GM19463 (cell line): Measurements from ENCODE around the gene NNMT.

Experiments used
- ATAC-seq: cut with Tn5 transposase; IDR thresholded peaks from one replicate; pipeline ENCODE4 v1.9.1; 2021; ENCODE audit warnings: mild to moderate bottlenecking, moderate library complexity; ENCODE audit not compliant: unreplicated experiment

The NNMT gene

GRCh38 chr11:114295676-114296604 lies at the start of gene NNMT:
NNMT (plus strand) TSS chr11:114296399; CDS start chr11:114296557, 158 bp downstream.
- no peak for ATAC-seq

GRCh38 chr11:114247070-114247789 lies 49.0 kb upstream of the NNMT start:
- no peak for ATAC-seq

DNA sequence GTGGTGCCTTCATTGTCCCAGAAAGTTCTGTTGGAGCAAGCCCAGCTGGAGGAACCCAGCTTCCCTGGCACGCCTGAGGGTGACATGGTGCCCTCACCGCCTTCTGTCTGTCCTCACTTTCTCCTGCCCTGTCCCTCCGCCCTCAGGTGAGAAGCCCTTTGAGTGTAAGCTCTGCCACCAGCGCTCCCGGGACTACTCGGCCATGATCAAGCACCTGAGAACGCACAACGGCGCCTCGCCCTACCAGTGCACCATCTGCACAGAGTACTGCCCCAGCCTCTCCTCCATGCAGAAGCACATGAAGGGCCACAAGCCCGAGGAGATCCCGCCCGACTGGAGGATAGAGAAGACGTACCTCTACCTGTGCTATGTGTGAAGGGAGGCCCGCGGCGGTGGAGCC lies 46.0 kb upstream of the NNMT start:
- no peak for ATAC-seq

- ATAC-seq: no peak
Measured at GRCh38 chr11:114250993-114251814, 45.0 kb upstream of the NNMT start.

DNA sequence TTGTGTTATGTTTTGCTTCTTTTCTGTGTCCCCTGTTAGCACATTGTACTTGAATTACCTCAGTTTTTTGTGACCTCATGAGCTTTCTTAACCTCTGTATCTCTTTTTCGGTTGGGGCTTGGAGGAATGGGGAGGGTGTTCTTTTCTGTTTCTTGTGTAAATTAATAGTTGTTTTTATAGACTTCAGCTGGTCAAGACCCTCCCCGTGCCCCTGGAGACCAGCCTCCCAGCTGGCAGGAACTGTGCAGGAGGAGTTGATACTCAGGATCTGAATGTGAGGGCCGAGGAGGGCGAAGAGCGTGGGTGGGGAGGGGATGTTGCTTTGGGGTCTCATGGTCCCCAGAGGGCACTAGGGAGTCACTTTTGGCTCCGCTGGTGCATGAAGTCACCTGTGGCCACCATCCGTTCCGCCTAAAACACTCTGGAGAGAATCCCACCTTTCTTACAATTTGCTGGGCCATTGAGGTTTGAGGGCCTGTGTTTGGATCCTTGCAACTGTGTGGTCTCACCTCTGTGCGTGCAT lies 44.3 kb upstream of the NNMT start:
- ATAC-seq: no peak

DNA sequence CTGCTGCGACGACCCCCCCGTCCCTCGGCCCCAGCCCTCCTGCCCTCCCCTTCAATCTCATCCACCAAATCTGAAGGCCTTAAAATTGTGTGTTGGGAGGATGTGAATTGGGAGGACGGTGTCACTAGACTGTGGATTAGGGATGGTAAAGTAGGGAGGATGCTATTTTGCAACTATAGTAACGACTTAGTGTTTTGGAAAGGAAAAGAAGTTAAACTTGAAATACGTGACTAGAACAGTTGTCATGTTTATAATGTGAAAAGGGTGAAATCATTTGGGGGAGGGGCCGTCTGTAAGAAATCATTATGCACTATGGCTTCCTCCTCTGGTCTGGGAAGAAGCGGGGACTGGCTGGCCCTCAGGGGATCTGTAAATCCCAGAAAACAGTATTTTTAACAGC lies 43.4 kb upstream of the NNMT start:
- ATAC-seq: no peak

- ATAC-seq: no peak
Measured at GRCh38 chr11:114253771-114254170, 42.4 kb upstream of the NNMT start.

DNA sequence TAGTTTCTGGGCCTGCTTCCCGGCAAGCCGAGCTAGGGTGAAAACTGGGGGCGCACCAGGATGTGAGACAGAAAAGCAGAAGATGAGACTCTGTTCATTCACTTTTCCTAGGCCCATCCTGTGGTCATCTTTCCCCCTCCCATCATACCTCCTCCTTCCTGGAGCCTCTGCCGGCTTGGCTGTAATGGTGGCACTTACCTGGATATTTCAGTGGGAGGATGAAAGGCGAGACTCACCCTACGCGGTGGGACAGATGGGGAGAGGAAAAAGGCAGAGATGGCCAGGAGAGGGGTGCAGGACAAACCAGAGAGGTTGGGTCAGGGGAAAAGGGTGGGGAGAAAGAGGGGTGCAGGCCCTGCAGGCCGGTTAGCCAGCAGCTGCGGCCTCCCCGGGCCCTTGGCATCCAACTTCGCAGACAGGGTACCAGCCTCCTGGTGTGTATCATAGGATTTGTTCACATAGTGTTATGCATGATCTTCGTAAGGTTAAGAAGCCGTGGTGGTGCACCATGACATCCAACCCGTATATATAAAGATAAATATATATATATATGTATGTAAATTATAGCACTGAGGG lies 41.5 kb upstream of the NNMT start:
- no peak for ATAC-seq

DNA sequence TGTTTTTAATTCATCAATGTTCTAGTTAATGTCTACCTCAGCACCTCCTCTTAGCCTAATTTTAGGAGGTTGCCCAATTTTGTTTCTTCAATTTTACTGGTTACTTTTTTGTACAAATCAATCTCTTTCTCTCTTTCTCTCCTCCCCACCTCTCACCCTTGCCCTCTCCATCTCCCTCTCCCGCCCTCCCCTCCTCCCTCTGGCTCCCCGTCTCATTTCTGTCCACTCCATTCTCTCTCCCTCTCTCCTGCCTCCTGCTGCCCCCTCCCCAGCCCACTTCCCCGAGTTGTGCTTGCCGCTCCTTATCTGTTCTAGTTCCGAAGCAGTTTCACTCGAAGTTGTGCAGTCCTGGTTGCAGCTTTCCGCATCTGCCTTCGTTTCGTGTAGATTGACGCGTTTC lies 40.9 kb upstream of the NNMT start:
- no peak for ATAC-seq

DNA sequence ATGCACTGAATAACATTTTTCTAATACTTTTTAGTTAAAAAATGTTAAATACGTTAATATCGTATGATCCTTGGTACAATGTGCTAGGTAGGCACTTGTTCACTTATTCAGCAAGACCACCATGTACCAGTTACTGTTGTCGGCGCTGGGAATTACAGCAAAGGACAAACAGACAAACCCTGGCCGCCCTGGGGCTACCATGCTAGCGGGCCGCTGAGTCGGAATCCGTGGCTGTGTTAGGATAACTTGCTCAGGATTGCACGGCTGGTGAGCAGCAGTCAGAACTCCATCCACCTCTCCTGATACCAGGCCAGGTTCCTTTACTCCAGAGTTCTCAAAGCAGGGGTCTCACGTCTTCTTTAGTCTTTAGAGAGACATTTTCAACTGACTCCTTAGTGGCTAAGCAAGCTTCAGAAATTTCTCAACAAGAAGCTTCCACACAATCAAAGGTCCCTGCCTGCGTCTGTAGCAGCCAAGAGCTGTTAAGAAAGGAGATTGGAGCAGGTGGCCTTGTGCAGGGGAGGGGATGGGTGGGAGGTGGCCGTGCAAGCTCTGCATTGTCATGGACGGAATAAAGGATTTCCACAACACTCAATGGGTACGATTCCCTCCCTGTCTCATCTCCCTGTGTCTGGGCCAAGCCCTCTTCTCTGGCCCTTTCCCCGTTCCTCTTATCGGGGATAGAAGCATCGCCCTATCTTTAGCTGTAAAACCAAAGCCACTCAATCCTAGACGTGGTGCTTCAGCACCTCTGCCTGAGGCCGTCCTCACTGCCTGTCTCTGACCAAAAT lies 39.8 kb upstream of the NNMT start:
- ATAC-seq: no peak

DNA sequence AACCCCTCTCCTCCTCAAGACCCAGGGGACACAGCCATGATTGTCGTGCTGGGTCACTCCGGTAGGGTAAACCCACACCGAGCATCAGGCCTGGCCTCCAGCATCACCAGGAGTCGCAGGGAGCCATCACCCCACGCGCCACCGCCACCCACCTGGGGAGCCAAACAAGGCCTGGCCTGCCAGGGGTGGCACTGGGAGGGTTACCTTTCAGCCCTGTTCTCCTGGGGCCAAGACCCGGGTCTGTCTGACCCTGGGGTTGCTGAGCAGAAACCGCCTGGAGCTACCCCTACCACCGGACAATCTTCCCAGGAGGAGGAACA lies 39.3 kb upstream of the NNMT start:
- ATAC-seq: no peak

- no peak for ATAC-seq
Measured at GRCh38 chr11:114257621-114258558, 38.3 kb upstream of the NNMT start.

DNA sequence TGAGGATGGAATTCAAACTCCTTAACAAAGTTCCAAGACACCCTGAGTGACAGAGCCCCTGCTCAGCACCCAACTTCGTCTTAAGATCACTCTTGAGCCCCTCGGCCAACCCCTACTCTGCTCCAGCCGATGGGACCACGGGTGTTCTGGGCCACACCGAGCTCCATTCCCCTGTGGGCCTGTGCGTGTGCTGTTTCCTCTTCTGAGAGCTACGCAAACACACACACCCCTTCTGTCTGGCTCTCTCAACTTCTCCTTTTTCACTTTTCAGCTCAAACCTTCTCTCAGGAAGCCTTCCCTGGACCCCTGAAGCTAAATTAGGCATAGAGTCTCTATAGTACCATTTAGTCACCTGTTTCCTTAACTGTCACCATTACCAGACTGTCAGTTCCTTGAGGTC lies 37.5 kb upstream of the NNMT start:
- ATAC-seq: no peak

DNA sequence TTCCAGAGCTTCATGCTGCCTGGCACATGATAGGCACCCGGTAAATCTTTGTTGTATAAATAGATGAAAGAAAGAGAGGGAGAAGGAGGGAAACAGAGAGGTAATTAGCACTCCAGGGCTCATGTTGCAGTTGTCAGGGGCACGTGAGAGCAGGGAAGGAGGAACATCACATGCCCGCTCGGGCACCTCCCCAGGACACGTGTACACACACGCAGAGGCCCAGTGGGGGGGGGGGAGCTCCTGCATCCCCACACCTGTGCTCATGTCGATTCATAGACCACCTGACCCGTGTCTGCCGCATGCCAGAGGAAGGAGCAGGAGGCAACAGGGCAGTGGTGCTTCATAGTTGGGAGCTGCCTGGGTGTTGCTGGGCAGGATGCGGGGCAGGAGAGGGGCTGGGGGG lies 37.1 kb upstream of the NNMT start:
- no peak for ATAC-seq

- ATAC-seq: no peak
Measured at GRCh38 chr11:114259551-114259983, 36.6 kb upstream of the NNMT start.

GRCh38 chr11:114260077-114260476 lies 36.1 kb upstream of the NNMT start:
- no peak for ATAC-seq

DNA sequence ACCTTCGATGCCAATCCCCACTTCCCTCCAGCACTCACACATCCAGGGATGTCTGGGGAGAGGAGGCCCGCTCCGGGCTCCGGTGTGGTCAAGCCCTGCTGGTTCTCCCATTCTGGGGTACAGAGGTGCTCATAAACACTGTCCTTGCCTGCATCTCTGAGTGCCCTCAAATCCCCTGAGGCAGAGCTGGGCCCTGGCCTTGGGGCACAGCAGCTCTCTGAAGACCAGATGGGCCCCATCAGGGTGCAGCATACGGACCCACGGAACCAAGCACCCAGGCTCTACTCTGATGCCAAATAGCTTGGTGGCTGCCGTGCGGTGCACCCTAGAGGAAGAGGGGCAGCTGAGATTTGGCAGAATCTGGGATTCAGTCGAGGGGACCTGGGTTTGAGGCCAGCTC lies 35.7 kb upstream of the NNMT start:
- no peak for ATAC-seq

GRCh38 chr11:114261791-114262190 lies 34.4 kb upstream of the NNMT start:
- ATAC-seq: no peak
